ENCODE measurements around the gene LEFTY2. TPM values are rescaled to one million over a fixed set of nuclear protein-coding genes. Genes with fewer than 3 reads are reported as not detected.
"Not testable (repeated sequence)": the region's sequence is repeated elsewhere in the genome, so short reads cannot be mapped to it uniquely, and the experiment has no call there.

LEFTY2 gene
- total and polyA plus RNA-seq, 12 donors = 0.23 to 1.4 (median 0.56) TPM

- ATAC-seq = no peak
- H3K36me3 ChIP-seq = no peaks in the 10 kb centered on the region
- no peaks in the 10 kb centered on the region for H3K4me1 ChIP-seq
- no peaks in the 10 kb centered on the region for H3K27me3 ChIP-seq
- TF ChIP-seq, protein P1, sequence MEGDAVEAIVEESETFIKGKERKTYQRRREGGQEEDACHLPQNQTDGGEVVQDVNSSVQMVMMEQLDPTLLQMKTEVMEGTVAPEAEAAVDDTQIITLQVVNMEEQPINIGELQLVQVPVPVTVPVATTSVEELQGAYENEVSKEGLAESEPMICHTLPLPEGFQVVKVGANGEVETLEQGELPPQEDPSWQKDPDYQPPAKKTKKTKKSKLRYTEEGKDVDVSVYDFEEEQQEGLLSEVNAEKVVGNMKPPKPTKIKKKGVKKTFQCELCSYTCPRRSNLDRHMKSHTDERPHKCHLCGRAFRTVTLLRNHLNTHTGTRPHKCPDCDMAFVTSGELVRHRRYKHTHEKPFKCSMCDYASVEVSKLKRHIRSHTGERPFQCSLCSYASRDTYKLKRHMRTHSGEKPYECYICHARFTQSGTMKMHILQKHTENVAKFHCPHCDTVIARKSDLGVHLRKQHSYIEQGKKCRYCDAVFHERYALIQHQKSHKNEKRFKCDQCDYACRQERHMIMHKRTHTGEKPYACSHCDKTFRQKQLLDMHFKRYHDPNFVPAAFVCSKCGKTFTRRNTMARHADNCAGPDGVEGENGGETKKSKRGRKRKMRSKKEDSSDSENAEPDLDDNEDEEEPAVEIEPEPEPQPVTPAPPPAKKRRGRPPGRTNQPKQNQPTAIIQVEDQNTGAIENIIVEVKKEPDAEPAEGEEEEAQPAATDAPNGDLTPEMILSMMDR (IDR thresholded peaks at IDR 0.05) = no peak
- 92 to 96% methylated on average over 2 of the region's 2 CpGs for WGBS, 2 donors
- no peak overlapping the region for H3K4me3 ChIP-seq
- no peak for DNase-seq
- intact Hi-C loops (cut with DNase I) = no loop called here
- H3K27ac ChIP-seq = no peak overlapping the region
- no peaks in the 10 kb centered on the region for H3K9me3 ChIP-seq
Observed at GRCh38 chr1:225930566-225930965, 10.5 kb downstream of the LEFTY2 start.

DNA sequence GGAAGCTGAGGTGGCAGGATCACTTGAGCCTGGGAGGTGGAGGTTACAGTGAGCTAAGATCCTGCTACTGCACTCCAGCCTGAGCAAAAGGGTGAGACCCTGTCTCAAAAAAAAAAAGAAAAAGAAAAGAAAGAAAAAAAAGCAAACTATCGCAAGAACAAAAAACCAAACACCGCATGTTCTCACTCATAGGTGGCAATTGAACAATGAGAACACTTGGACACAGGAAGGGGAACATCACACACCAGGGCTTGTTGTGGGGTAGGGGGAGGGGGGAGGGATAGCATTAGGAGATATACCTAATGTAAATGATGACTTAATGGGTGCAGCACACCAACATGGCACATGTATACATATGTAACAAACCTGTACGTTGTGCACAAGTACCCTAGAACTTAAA lies 11.6 kb downstream of the LEFTY2 start:
- H3K4me3 ChIP-seq; intact Hi-C loops (cut with DNase I); H3K9me3 ChIP-seq; DNase-seq; H3K36me3 ChIP-seq; H3K4me1 ChIP-seq; ATAC-seq; H3K27ac ChIP-seq; H3K27me3 ChIP-seq: not testable (repeated sequence)
- WGBS, 2 donors = 94 to 100% methylated on average over 3 of the region's 3 CpGs

DNA sequence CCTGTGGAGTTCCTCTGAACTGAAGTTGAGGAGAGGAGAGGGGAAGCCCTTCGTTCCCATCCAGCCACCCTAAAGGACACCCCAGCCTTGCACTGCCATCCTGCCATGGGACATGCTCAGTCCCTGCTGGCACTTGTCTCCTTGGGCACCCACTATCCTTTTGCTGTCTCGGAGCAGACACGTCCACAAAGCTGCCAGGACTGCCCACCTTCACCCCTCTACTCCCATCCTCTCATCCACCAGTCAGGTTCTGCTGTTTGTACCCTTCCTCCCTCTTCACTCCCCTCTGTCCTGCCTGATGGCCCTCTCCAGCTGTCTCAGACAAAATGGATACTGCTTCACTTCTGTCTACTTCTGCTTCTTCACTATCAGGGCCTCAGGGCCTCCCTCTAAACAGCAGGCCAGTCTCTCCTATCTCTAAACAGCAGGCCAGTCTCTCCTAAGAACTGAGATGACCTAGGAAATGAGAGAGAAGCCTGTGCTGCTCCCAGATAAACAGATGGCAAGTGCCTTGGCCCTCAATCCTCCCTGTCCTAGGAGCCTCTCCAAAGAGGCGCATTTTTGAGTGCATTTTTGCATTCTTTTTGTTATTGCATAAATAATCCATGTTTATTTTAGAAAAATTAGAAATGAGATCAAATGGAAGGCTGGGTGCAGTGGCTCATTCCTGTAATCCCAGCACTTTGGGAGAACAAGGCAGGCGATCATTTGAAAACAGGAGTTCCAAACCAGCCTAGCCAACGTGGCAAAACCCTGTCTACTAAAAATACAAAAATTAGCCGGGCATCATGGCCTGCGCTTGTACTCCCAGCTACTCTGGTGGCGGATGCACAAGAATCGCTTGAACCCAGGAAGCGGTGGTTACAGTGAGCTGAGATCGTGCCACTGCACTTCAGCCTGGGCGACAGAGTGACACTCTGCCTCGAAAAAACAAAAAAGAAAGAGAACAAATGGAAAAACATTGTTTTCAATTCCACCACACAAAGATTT lies 12.5 kb downstream of the LEFTY2 start:
- intact Hi-C loops (cut with DNase I) = no loop called here
- H3K27ac ChIP-seq = no peak overlapping the region
- peaks cover 0 to 9% (median 5%) of the 10 kb centered on the region in 9 donors for H3K4me1 ChIP-seq
- 85 to 89% methylated on average over 14 of the region's 14 CpGs for WGBS, 2 donors
- DNase-seq = no peak
- H3K4me3 ChIP-seq = no peak overlapping the region
- no peaks in the 10 kb centered on the region for H3K9me3 ChIP-seq
- TF ChIP-seq, protein P1 (IDR thresholded peaks at IDR 0.05) = no peak
- H3K36me3 ChIP-seq = no peaks in the 10 kb centered on the region
- H3K27me3 ChIP-seq = no peaks in the 10 kb centered on the region
- ATAC-seq = no peak

GRCh38 chr1:225926551-225927113 lies 14.4 kb downstream of the LEFTY2 start:
- intact Hi-C loops (cut with DNase I) = no loop called here
- no peak overlapping the region for H3K27ac ChIP-seq
- DNase-seq = no peak

More at GRCh38 chr1:225926551-225927113, 14.4 kb downstream of the LEFTY2 start:
- H3K4me1 ChIP-seq = peaks cover 5 to 25% (median 18%) of the 10 kb centered on the region in 9 donors
- TF ChIP-seq, protein P1 (IDR thresholded peaks at IDR 0.05) = no peak
- H3K4me3 ChIP-seq = no peak overlapping the region
- no peak for ATAC-seq
- WGBS, 2 donors = 91 to 97% methylated on average over 3 of the region's 3 CpGs
- H3K27me3 ChIP-seq = no peaks in the 10 kb centered on the region
- peaks cover 0 to 9% (median 0%) of the 10 kb centered on the region in 9 donors for H3K36me3 ChIP-seq
- no peaks in the 10 kb centered on the region for H3K9me3 ChIP-seq

Data from heart right ventricle (tissue), 16 donors.